NCI-H460 (cell line): ENCODE measurements around the gene UTP4. TPM values are rescaled to one million over a fixed set of nuclear protein-coding genes. Genes with fewer than 3 reads are reported as not detected.

ENCODE experiments used
- DNase-seq: peaks from one replicate; pipeline ENCODE4 v3.0.0-alpha.2; 2016; ENCODE audit warnings: low read depth; ENCODE audit errors: extremely low read depth
- small RNA-seq, 2 experiments: library from RNA; depleted of rRNA; stranded (forward); fragments of <200 nt; gene quantifications; one replicate each; pipeline ENCODE3, GENCODE V24; 2014
- total RNA-seq: library from RNA; depleted of rRNA; stranded (reverse); fragments of >200 nt; shearing (Covaris generic); gene quantifications from 2 replicates; pipeline ENCODE4 v1.2.3, GENCODE V29; 2014; rRNA removed

The UTP4 gene
- total RNA-seq, 1 experiment from 2014 or later = 21.4 TPM

DNA sequence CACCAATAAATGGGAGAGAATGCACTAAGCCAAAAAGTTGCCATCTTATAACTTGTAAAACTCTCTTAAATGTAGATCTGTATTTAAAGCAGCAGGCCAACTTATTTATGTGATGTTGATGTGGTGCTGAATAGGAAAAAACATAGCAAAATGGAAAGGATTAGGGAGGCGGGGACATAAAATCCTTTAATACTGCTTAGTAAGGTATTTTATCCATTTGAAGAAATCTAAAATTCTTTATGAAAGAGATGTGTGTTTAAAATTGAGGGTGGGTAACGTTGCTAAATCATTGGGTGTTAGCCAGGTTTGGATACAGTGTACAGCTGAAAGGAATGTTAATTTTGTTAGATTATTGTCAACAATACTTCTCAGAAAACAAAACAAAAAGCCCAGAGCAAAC lies 68.8 kb downstream of the UTP4 start:
- no peak for DNase-seq

- DNase-seq = no peak
These were observed 69.3 kb downstream of the UTP4 start for GRCh38 chr16:69201787-69202186.

DNA sequence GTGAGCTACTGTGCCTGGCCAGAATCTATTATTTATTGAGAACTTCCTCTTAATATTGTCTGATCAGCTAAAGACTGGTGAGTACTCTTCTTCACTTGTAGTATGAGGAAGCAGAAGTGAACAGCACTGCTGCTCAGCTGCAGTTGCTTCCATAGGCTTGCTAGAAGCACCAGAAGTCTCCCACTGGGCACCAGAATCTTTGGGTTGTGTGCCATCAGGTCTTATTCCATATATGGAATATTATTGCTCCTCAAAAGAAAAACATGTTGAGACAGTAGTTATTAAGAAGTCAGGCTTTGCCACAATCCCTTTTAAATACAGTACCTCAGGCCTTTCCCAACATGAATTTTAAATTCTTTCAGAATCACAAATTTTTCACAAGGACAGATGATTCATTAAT lies 71.7 kb downstream of the UTP4 start:
- no peak for DNase-seq

- DNase-seq = no peak
These were observed 77.3 kb downstream of the UTP4 start for GRCh38 chr16:69209735-69210134.

DNA sequence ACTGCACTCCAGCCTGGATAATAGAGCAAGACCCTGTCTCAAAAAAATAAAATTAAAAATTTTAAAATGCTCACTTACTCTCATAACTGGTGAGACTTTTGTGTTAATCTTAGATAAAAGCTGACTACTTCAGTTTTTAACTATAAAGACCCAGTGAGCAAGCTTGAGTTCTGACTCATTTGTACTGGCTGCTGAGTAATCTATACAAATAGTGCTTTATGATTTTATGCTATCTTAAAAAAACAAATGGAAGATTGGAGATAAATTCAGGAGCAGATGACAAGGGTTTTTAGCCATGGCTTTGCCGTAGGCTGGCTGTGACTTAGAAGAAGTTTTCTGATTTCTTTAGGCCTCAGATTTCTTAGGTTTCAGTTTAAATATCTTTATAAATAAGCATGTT lies 85.0 kb downstream of the UTP4 start:
- DNase-seq = peak; percentile 24

Small RNAs within 50 kb of the gene (small RNA-seq; reads per million reads assigned to genes)
- gene RF00019 = 0 reads per million in 2 experiments
- gene RNU6-22P = 0 to 0.06 reads per million in 2 experiments

Other genes starting within 250 kb of the UTP4 start
- gene HAS3, start 27.0 kb upstream of the UTP4 start, total RNA-seq = not detected in 2 replicates
- 47.6 and 53.4 TPM in 2 replicates for gene CHTF8, start 61 bp upstream of the UTP4 start, total RNA-seq
- gene SNTB2, start 54.5 kb downstream of the UTP4 start, total RNA-seq = 9.6 and 12.0 TPM in 2 replicates
- gene VPS4A, start 178.7 kb downstream of the UTP4 start, total RNA-seq = 28.4 and 31.0 TPM in 2 replicates
- 10.1 and 13.5 TPM in 2 replicates for gene PDF, start 197.9 kb downstream of the UTP4 start, total RNA-seq
- 28.2 and 30.4 TPM in 2 replicates for gene COG8, start 206.9 kb downstream of the UTP4 start, total RNA-seq
- gene NIP7, start 207.1 kb downstream of the UTP4 start, total RNA-seq = 27.1 and 32.6 TPM in 2 replicates
- gene TMED6, start 219.1 kb downstream of the UTP4 start, total RNA-seq = 0.82 TPM in 1 of 2 replicates, not detected in the other